Measurements from ENCODE around the gene CNN2.

GRCh38 chr19:1038978-1039645 is 12.7 kb downstream of the CNN2 start:
- no peak for TF ChIP-seq POLR2A (IDR thresholded peaks at IDR 0.05)
- no peak for TF ChIP-seq POLR2AphosphoS5 (IDR thresholded peaks at IDR 0.05; ENCODE audit: insufficient read depth in 1 of 2, low read depth in 1 of 2)
- no peak for TF ChIP-seq CTCF (IDR thresholded peaks at IDR 0.05)

All from vagina (tissue), 2 donors.